GM12878 (cell line): ENCODE measurements around the gene TEC. TPM values are rescaled to one million over a fixed set of nuclear protein-coding genes. Genes with fewer than 3 reads are reported as not detected.

Experiments used
- ATAC-seq: fragments of 200-7000 bp; cut with Tn5 transposase; 3 replicates; pipeline ENCODE4 v1.9.1; 2020; ENCODE audit warnings: mild to moderate bottlenecking, moderate library complexity
- BruUV-seq: library from RNA; stranded (reverse); fragments of 400-500 nt; replicated peaks from 2 replicates; lab custom pipeline; 2021; lab: Mats Ljungman, UMichigan
- CTCF ChIA-PET: fragments of 300-600 bp; sonication (Branson Sonifier 250); formaldehyde crosslinking; extraction: SDS; loops from one replicate; lab custom pipeline; 2021; ENCODE audit warnings: inconsistent platforms; lab: Yijun Ruan, JAX
- POLR2A ChIA-PET: fragments of 350-600 bp; formaldehyde crosslinking; extraction: SDS; loops from one replicate; lab custom pipeline; 2021; ENCODE audit warnings: inconsistent platforms; lab: Charles Lee
- RAD21 ChIA-PET: fragments of 300-600 bp; sonication (Branson Sonifier 250); formaldehyde crosslinking; loops from one replicate; lab custom pipeline; 2023; ENCODE audit warnings: antibody characterized with exemption; ENCODE audit not compliant: unreplicated experiment; lab: Charles Lee
- SMC1A ChIA-PET: fragments of 300-600 bp; sonication (Branson Sonifier 250); formaldehyde crosslinking; loops from one replicate; lab custom pipeline; 2023; ENCODE audit not compliant: unreplicated experiment, uncharacterized antibody; lab: Charles Lee
- DNase-seq: peaks from one replicate; pipeline ENCODE4 v3.0.0-alpha.2; 2011; ENCODE audit warnings: low read depth, low spot score
- FAIRE-seq: peaks from 3 replicates; lab custom pipeline; 2011; peaks lifted over from hg19 to GRCh38; lab: Jason Lieb, UNC
- H2AFZ ChIP-seq: 2 replicates; pipeline ENCODE4 v1.6.0; 2011; ENCODE audit warnings: low read depth, low read length, control low read depth; ENCODE audit not compliant: control insufficient read depth
- H3K27ac ChIP-seq: 2 replicates; pipeline ENCODE4 v1.5.1; 2011; ENCODE audit warnings: control low read depth; ENCODE audit not compliant: control insufficient read depth, insufficient read depth
- H3K27me3 ChIP-seq, 2 experiments: replicated peaks in 1 of 2; 2 replicates each; pipeline versions ENCODE4 v1.6.0 to v1.6.1; 2011; ENCODE audit warnings: low read length in 1 of 2; ENCODE audit not compliant: control insufficient read depth in 2 of 2, insufficient read depth in 2 of 2
- H3K36me3 ChIP-seq, 2 experiments: 2 replicates each; pipeline ENCODE4 v1.5.1; 2011; ENCODE audit warnings: low read length in 1 of 2; ENCODE audit not compliant: control insufficient read depth in 2 of 2, insufficient read depth in 2 of 2
- H3K4me1 ChIP-seq: 2 replicates; pipeline ENCODE4 v1.6.1; 2011; ENCODE audit warnings: mild to moderate bottlenecking, low read length, moderate library complexity, mixed read lengths; ENCODE audit not compliant: control insufficient read depth, insufficient read depth
- H3K4me2 ChIP-seq: 2 replicates; pipeline ENCODE4 v1.6.0; 2011; ENCODE audit warnings: control low read depth; ENCODE audit not compliant: control insufficient read depth, insufficient read depth
- H3K4me3 ChIP-seq: fragments of 200-600 bp; sonication (generic); 2 replicates; pipeline ENCODE4 v1.5.1; 2016
- H3K79me2 ChIP-seq: 2 replicates; pipeline ENCODE4 v1.6.0; 2011; ENCODE audit warnings: low read length; ENCODE audit not compliant: control insufficient read depth, insufficient read depth
- H3K9ac ChIP-seq: 2 replicates; pipeline ENCODE4 v1.8.0; 2011; ENCODE audit warnings: low read length, control low read depth, mixed read lengths; ENCODE audit not compliant: control insufficient read depth, insufficient read depth
- H3K9me3 ChIP-seq: replicated peaks from 3 replicates; pipeline ENCODE4 v1.5.1; 2011; ENCODE audit warnings: mild to moderate bottlenecking, low read length; ENCODE audit not compliant: control insufficient read depth, insufficient read depth
- H4K20me1 ChIP-seq: 2 replicates; pipeline ENCODE4 v1.6.0; 2011; ENCODE audit not compliant: control insufficient read depth, insufficient read depth
- IKZF2 ChIP-seq, 2 experiments: fragments of 450-650 bp; IDR thresholded peaks; 2 replicates each; pipeline ENCODE4 v1.6.1; 2017; ENCODE audit warnings: mild to moderate bottlenecking in 2 of 2, moderate library complexity in 2 of 2
- MEF2B ChIP-seq: fragments of 450-650 bp; IDR thresholded peaks from 2 replicates; pipeline ENCODE4 v1.6.1; 2018; ENCODE audit warnings: mild to moderate bottlenecking, moderate library complexity; ENCODE audit not compliant: partially characterized antibody, poor library complexity, severe bottlenecking
- PAX5 ChIP-seq: IDR thresholded peaks from 2 replicates; pipeline ENCODE4 v1.6.1; 2011; ENCODE audit warnings: low read depth, low read length, borderline replicate concordance
- POLR2AphosphoS5 ChIP-seq: IDR thresholded peaks from 2 replicates; pipeline ENCODE4 v1.6.1; 2011; ENCODE audit warnings: mild to moderate bottlenecking, low read length, inconsistent platforms
- RCOR1 ChIP-seq: conservative IDR thresholded peaks from 2 replicates; pipeline ENCODE4 v1.6.1; 2012; ENCODE audit warnings: low read depth, low read length, improper control_type of control experiment
- SMARCA5 ChIP-seq: fragments of 450-650 bp; IDR thresholded peaks from 2 replicates; pipeline ENCODE4 v1.6.1; 2017; ENCODE audit warnings: mild to moderate bottlenecking
- SUPT20H ChIP-seq: IDR thresholded peaks from 2 replicates; pipeline ENCODE4 v1.6.1; 2011; ENCODE audit warnings: low read depth, mild to moderate bottlenecking, low read length, moderate library complexity, borderline replicate concordance; ENCODE audit not compliant: control insufficient read depth
- TCF7 ChIP-seq: IDR thresholded peaks from 2 replicates; pipeline ENCODE4 v1.6.1; 2014; ENCODE audit warnings: antibody characterized with exemption, borderline replicate concordance
- WGBS: methylation state at CpG from one replicate; pipeline ENCODE4 v1.1.6; 2016; ENCODE audit warnings: low lambda C conversion rate; ENCODE audit not compliant: insufficient replicate concordance, insufficient coverage; ENCODE audit errors: missing lambda C conversion rate; 5-methylcytosine and 5-hydroxymethylcytosine counted together
- in situ Hi-C: fragments of 300-500 bp; cut with MboI; formaldehyde crosslinking; loops from 9 replicates; pipeline ENCODE4 v1.14.3; 2018; ENCODE audit warnings: mixed read lengths
- intact Hi-C: fragments of 100-400 bp; cut with micrococcal nuclease; formaldehyde crosslinking; loops from one replicate; pipeline ENCODE4 v1.14.2; 2022; ENCODE audit not compliant: unreplicated experiment
- polyA plus RNA-seq, 11 experiments: library from polyadenylated mRNA; depleted of rRNA in 4 of 11; unstranded in 6 of 11; stranded (reverse) in 5 of 11; fragments of >200 nt; fragmentation: Nextera tagmentation in 4 of 11; fragmentation: Illumina TruSeq in 1 of 11; extraction: Ambion mirVana in 4 of 11; extraction: Trizol in 1 of 11; gene quantifications; 1 replicate in 1 of 11; 2 replicates in 10 of 11; pipeline versions ENCODE4 v1.2.1 to v1.2.3, GENCODE V29; 2011 to 2016; ENCODE audit warnings: inconsistent platforms in 2 of 11, missing spikeins in 2 of 11, low read depth in 1 of 11
- total RNA-seq, 4 experiments: library from RNA; depleted of rRNA in 3 of 4; stranded (reverse); fragments of >200 nt in 3 of 4; fragmentation: Illumina TruSeq in 1 of 4; extraction: Trizol in 1 of 4; gene quantifications; 2 replicates each; pipeline versions ENCODE4 v1.2.1 to v1.2.3, GENCODE V29; 2013 to 2021
- TF ChIP-seq, protein P1 (sequence below): IDR thresholded peaks from 2 replicates; pipeline ENCODE4 v1.6.1; 2011; ENCODE audit warnings: mild to moderate bottlenecking, low read depth, low read length, moderate library complexity; ENCODE audit not compliant: insufficient replicate concordance

Gene TEC
- total and polyA plus RNA-seq, 10 of the 15 experiments (the other 5 are each of a cell fraction or from before 2014, with no cell fraction given): 7.4 to 27.2 (median 17.1) TPM

- 55% methylated on average over 5 of the region's 5 CpGs for WGBS
- DNase-seq (no peak), FAIRE-seq (no peak), ATAC-seq (no peak)
- H3K4me1 ChIP-seq: peaks cover 3% of the 10 kb centered on the region; the same call in 1 of the 2 replicates
- SMC1A ChIA-PET: interaction anchor here (1.3 to 13.5 kb wide), 6 partner anchors 10 to 51 kb away, joined by 3 to 124 read pairs (median 6); no protein-coding TSS in a partner anchor
- BruUV-seq: no TSS peak
- RAD21 ChIA-PET: interaction anchor here (1.0 kb wide), 1 partner anchor 8 kb away, joined by 4 read pairs; no protein-coding TSS in a partner anchor
- intact Hi-C loops (no loop called here), in situ Hi-C loops (no loop called here)
- H2AFZ ChIP-seq: no peak overlapping the region
- no peak for TF ChIP-seq SMARCA5
- no peak for TF ChIP-seq RCOR1
- no peak for TF ChIP-seq TCF7
- TF ChIP-seq IKZF2 (IDR thresholded peaks at IDR 0.05): no peak
- TF ChIP-seq PAX5: no peak
- TF ChIP-seq POLR2AphosphoS5: no peak
- TF ChIP-seq SUPT20H: no peak
- no peak for TF ChIP-seq MEF2B
- TF ChIP-seq, protein P1, sequence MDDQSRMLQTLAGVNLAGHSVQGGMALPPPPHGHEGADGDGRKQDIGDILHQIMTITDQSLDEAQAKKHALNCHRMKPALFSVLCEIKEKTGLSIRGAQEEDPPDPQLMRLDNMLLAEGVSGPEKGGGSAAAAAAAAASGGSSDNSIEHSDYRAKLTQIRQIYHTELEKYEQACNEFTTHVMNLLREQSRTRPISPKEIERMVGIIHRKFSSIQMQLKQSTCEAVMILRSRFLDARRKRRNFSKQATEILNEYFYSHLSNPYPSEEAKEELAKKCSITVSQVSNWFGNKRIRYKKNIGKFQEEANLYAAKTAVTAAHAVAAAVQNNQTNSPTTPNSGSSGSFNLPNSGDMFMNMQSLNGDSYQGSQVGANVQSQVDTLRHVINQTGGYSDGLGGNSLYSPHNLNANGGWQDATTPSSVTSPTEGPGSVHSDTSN: no peak
- no peak overlapping the region for H3K9ac ChIP-seq
- no peak overlapping the region for H3K27ac ChIP-seq
- no peak overlapping the region for H3K4me2 ChIP-seq
- H4K20me1 ChIP-seq: no peaks in the 10 kb centered on the region
- H3K4me3 ChIP-seq: no peak overlapping the region
- H3K9me3 ChIP-seq: peaks cover 15% of the 10 kb centered on the region
- H3K27me3 ChIP-seq: no peaks in the 10 kb centered on the region
- CTCF ChIA-PET: interaction anchor here (0.9 to 1.3 kb wide), 2 partner anchors 12 to 19 kb away, joined by 4 read pairs; no protein-coding TSS in a partner anchor
- peaks cover 32% of the 10 kb centered on the region for H3K79me2 ChIP-seq
- POLR2A ChIA-PET: interaction anchor here (0.9 to 3.7 kb wide), 2 partner anchors 9 to 12 kb away, joined by 3 to 20 read pairs; no protein-coding TSS in a partner anchor
- H3K36me3 ChIP-seq: peaks cover 9 to 15% of the 10 kb centered on the region in 2 experiments
Observed at GRCh38 chr4:48224606-48225005, 45.0 kb downstream of the TEC start.
